GM19468 (cell line): ENCODE results near the gene GABRA5.

Experiments used
- ATAC-seq: cut with Tn5 transposase; IDR thresholded peaks from one replicate; pipeline ENCODE4 v1.9.1; 2021; ENCODE audit warnings: mild to moderate bottlenecking, moderate library complexity, moderate number of reproducible peaks; ENCODE audit not compliant: unreplicated experiment; ENCODE audit errors: extremely low read depth

Gene GABRA5

DNA sequence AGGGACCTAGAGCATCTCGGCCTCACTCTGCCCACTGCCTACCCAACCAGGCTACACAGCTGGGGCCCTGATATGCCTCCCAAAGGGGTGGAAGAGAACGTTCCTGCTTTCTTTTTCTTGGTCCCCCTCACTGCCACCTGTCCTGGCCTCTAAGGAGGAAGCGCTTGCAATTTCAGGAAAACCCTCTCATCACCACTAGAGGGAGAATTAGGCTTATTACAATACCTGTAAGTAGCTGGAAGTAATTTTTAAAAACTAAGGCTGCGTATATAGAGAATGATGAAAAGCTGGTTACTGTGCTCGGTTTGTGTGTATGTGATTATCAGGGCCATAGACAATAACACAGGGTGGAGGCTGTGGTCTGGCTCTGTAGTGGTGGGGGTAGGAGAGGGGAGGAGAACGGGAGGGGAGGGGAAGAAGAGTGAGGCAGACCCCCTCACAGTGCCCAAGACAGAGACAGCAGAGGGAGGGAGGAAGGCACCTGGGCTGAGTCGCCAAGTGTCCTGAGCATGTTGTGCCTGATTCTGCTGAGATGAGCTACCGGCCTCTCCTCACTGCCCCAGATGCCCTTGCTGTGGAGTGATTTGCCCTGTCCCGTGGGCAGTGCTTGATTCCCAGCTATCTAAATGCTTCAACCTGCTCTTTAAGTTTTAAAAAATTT is 107.4 kb downstream of the GABRA5 start:
- ATAC-seq, result no peak

DNA sequence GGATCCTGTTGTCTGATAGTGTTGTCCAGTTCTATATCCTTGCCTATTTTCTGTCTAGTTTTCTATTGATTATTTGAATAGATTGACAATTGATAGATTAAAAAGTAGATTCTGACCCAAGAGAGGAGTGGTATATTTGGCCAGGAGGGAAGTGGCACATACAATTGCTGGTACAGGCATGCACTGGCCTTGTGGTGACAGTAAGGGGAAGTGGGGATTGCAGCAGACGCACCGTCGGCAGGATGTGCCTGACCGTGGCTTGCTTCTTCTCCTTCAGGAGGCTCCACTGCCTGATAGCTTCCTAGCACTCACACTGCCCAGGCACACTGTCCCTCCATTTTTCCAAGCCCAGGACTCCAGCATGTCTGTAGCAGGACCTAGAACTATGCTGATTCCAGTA is 114.6 kb downstream of the GABRA5 start:
- no peak for ATAC-seq

DNA sequence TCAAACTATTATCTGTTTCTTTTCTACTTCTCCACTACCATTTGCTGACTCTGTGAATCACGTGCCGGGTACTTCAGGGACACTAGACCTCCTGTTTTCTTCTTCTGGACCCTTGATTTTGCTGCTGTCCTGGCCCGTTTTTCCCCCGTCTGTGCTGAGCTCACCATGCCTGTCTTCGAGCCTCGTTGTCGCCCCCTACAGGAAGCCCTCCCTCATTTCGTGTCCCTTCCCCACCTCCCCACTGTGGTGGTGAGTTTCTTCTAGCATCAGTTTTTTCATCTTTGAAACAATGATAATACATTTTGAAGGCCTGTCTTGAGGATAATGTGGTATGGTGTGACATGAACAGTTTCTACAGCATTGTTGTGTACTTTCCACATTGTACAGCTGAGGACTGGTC is 117.0 kb downstream of the GABRA5 start:
- no peak for ATAC-seq

GRCh38 chr15:26985050-26985449 is 118.2 kb downstream of the GABRA5 start:
- ATAC-seq, result no peak

- ATAC-seq, result no peak
Observed at GRCh38 chr15:26996250-26996649, 129.4 kb downstream of the GABRA5 start.
